H1 (cell line): ENCODE measurements around the gene MRPL28. TPM values are rescaled to one million over a fixed set of nuclear protein-coding genes. Genes with fewer than 3 reads are reported as not detected.

Experiments
- CHD1 ChIP-seq: IDR thresholded peaks from 2 replicates; pipeline ENCODE4 v1.6.1; 2012; ENCODE audit warnings: low read depth, low read length, improper control_type of control experiment
- KDM1A ChIP-seq: fragments of 200-600, 300-600 bp; sonication (generic); IDR thresholded peaks from 2 replicates; pipeline ENCODE4 v1.7.1; 2016; ENCODE audit warnings: mild to moderate bottlenecking, low read length, borderline replicate concordance
- KDM4A ChIP-seq: IDR thresholded peaks from one replicate; pipeline ENCODE4 v1.7.1; 2012; ENCODE audit warnings: low read depth, mild to moderate bottlenecking, moderate library complexity, low read length, inconsistent platforms; ENCODE audit not compliant: severe bottlenecking
- KDM5A ChIP-seq: fragments of 200-600 bp; IDR thresholded peaks from 2 replicates; pipeline ENCODE4 v1.7.1; 2012; ENCODE audit warnings: mild to moderate bottlenecking, low read length, inconsistent platforms, mixed read lengths
- PHF8 ChIP-seq: fragments of 200-600 bp; sonication (generic); conservative IDR thresholded peaks from 2 replicates; pipeline ENCODE4 v1.7.1; 2012; ENCODE audit warnings: low read depth, mild to moderate bottlenecking, inconsistent platforms, low read length, moderate library complexity
- POLR2A ChIP-seq, 2 experiments: IDR thresholded peaks; 1 replicate in 1 of 2; 2 replicates in 1 of 2; pipeline ENCODE4 v1.6.1; 2011; ENCODE audit warnings: low read depth in 2 of 2, low read length in 2 of 2, mild to moderate bottlenecking in 2 of 2; ENCODE audit errors: control extremely low read depth in 1 of 2
- SIN3A ChIP-seq, 2 experiments: IDR thresholded peaks in 1 of 2; conservative IDR thresholded peaks in 1 of 2; 2 replicates each; pipeline ENCODE4 v1.6.1; 2011 to 2012; ENCODE audit warnings: low read length in 2 of 2, improper control_type of control experiment in 1 of 2, low read depth in 1 of 2, mild to moderate bottlenecking in 1 of 2
- SP2 ChIP-seq: IDR thresholded peaks from 2 replicates; pipeline ENCODE4 v1.6.1; 2012; ENCODE audit warnings: mild to moderate bottlenecking, low read length, inconsistent platforms
- SRF ChIP-seq: IDR thresholded peaks from 2 replicates; pipeline ENCODE4 v1.6.1; 2011; ENCODE audit warnings: mild to moderate bottlenecking, low read depth, low read length, moderate library complexity
- polyA plus RNA-seq, 7 experiments: library from polyadenylated mRNA; depleted of rRNA in 3 of 7; stranded (reverse) in 5 of 7; unstranded in 2 of 7; fragments of >200 nt in 5 of 7; fragments of 200-250 nt in 2 of 7; gene quantifications; 1 replicate in 5 of 7; 2 replicates in 1 of 7; 4 replicates in 1 of 7; pipeline versions ENCODE4 v1.2.1 to v1.2.3, GENCODE V29; 2011 to 2013; ENCODE audit warnings: missing spikeins in 2 of 7, mixed read lengths in 2 of 7
- total RNA-seq: library from RNA; stranded (reverse); fragmentation: NEBNext Ultra II Directional; extraction: Animal tissue kit (Norgen Biotek cat#: 25700); gene quantifications from 2 replicates; pipeline ENCODE4 v1.2.1, GENCODE V29; 2021

The MRPL28 gene
- total and polyA plus RNA-seq, 2 of the 8 experiments (the other 6 are each of a cell fraction or from before 2014, with no cell fraction given), result 88.9 to 188 TPM

GRCh38 chr16:324201-324450 is 46.2 kb downstream of the MRPL28 start (continued):
- no peak for TF ChIP-seq PHF8
- TF ChIP-seq SIN3A (conservative IDR thresholded peaks at IDR 0.05 in 1 of 2, IDR thresholded peaks at IDR 0.05 in 1 of 2; ENCODE audit: low read depth in 1 of 2, low read length in 2 of 2), result no peak
- no peak for TF ChIP-seq CHD1
- no peak for TF ChIP-seq SP2
- no peak for TF ChIP-seq POLR2A (IDR thresholded peaks at IDR 0.05; ENCODE audit: control extremely low read depth in 1 of 2, low read depth in 2 of 2, low read length in 2 of 2)
- no peak for TF ChIP-seq KDM5A
- no peak for TF ChIP-seq SRF
- no peak for TF ChIP-seq KDM4A
- TF ChIP-seq KDM1A, result no peak
